GM21515 (cell line): ENCODE results near the gene GTPBP6.

Source experiments
- ATAC-seq: cut with Tn5 transposase; IDR thresholded peaks from one replicate; pipeline ENCODE4 v1.9.1; 2021; ENCODE audit not compliant: unreplicated experiment

Gene GTPBP6, protein sequence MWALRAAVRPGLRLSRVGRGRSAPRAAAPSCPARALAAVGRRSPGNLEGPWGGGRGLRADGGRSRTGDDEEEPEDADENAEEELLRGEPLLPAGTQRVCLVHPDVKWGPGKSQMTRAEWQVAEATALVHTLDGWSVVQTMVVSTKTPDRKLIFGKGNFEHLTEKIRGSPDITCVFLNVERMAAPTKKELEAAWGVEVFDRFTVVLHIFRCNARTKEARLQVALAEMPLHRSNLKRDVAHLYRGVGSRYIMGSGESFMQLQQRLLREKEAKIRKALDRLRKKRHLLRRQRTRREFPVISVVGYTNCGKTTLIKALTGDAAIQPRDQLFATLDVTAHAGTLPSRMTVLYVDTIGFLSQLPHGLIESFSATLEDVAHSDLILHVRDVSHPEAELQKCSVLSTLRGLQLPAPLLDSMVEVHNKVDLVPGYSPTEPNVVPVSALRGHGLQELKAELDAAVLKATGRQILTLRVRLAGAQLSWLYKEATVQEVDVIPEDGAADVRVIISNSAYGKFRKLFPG

DNA sequence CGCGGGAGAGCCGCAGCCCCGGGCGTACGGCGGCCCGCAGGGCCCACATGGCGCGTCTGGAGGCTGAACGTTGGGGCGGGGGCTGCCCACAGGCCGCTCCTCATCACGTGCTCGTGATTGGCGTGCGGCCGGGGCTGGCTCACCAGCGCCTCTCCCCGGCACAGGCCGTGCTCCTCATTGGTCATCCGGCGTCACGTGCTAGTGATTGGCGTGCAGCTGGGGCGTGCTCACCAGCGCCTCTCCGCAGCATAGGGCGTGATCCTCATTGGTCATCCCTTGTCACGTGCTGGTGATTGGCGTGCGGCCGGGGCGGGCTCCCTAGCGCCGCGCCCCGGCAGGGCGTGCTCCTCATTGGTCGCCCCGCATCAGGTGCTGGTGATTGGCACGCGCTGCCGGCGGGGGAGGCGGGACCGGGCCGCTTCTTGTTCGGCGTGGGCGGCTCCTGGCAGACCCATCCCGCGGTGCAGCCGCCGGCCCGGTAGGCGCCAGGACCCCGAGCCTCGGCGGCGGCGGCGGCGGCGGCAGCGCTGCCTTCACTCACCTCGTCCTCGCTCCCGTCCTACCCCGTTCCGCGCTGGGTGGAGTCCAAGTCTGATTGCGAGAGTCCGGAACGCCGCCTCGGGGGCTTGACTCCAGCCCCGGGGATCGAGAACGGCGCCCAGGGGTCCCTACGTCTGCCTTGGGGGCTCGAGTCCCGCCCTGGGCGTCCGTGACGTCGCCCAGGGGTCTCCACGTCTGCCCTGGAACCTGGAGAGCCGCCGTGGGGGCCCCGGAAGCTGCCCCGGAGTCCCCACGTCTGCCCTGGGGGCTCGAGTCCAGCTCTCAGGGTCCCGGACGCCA lies at the start of gene GTPBP6:
Gene GTPBP6, minus strand, starts transcription at position 58 of the 840 bp plus-strand sequence. Its CDS starts 9 bp downstream, at position 49.
- peak; percentile 81 for ATAC-seq

DNA sequence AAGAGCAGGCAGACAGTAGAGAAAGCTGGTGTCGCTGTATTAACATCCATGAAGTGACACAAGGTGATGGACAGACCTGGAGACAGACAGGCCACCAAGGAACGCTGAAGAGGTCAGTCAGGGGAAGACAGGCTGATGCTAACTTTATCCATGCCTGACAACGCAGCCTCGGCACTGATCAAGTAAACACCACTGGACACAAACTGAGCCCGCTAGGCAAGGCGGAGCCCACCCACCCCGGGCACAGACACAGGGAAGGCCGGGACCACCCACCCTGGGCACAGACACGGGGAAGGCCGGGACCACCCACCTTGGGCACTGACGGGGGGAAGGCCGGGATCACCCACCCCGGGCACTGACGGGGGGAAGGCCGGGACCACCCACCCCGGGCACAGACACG lies 49.3 kb upstream of the GTPBP6 start:
- ATAC-seq: no peak

DNA sequence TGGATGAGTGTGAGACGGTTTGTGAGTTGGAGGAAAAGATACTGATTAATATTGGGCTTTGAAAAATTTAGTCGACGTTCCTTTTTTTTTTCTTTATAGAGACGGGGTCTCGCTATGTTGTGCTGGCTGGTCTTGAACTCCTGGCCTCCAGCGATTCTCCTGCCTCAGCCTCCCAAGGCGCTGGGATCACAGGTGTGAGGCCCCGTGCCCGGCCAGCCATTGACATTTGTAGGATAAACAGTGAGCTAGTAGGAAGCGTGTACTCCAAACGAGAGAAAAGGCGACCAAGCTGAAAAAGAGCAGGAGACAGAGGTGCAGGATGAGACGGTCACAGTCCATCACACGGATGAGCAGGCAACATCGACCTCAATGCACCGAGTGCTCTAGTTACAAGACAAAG lies 48.8 kb upstream of the GTPBP6 start:
- ATAC-seq: no peak

DNA sequence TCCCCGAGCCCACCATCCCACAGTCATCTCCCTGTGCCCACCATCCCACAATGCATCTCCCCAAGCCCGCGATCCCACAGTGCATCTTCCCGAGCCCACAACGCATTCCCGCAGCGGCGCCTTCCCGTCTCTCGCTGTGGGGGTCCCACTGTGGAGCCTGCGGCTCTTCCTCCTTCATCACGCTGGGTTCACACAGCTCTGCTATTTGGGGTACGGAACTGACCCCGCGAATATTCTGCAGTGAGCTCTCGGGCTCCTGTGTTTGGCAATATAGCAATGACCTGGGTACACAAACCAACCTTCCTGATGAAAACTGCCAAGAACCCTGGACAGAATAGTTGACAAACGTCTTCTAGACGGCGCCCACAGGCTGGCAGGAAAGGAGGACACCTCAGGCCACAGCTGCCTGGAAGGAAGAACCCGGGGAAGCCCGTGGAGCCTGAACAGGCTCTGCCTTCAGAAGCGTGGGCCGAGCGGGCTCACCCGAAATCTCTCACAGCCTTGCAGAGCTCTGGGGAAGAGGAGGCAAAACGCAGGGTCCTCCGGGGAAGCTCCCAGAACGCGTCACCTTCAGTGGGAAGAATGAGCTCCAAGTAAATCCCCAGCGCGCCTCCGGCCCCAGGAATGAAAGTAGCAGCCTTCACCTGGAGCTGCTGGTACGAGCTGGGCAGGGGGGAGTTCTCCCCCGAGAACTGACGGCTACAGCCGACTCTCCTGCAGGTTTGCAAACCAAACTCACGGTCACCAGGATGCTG lies 45.2 kb upstream of the GTPBP6 start:
- ATAC-seq: no peak

DNA sequence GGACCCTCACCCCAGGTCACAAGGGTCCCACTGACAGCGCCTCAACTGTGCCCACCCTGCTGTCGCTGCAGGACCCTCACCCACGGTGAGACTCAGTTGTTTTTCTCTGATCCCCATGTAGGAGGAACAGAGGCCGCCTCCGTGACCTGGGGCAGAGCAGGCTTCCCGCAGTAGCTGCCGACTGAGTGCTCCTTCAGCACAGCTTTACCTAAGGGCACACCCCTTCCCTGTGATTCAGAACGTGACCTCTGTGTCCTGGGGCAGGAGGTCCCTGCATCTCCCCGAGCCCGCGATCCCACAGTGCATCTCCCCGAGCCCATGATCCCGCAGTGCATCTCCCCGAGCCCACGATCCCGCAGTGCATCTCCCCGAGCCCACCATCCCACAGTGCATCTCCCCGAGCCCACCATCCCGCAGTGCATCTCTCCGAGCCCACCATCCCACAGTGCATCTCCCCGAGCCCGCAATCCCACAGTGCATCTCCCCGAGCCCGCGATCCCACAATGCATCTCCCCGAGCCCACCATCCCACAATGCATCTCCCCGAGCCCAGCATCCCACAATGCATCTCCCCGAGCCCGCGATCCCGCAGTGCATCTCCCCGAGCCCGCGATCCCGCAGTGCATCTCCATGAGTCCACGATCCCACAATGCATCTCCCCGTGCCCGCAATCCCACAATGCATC lies 44.5 kb upstream of the GTPBP6 start:
- ATAC-seq: no peak

DNA sequence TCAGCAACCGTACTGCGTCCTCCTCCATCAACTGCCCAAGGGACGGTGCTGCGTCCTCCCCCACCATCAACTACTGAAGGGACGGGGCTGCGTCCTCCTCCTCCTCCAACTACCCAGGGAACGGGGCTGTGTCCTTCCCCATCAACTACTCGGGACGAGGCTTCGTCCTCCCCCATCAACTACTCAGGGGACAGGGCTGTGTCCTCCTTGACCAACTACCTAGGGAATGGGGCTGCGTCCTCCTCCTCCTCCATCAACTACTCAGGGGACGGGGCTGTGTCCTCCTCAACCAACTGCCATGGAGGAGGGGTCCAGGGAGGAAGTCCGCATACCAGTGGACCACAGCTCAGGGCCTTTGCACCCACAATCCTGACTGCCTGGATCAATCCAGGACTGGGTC lies 43.8 kb upstream of the GTPBP6 start:
- ATAC-seq: no peak

DNA sequence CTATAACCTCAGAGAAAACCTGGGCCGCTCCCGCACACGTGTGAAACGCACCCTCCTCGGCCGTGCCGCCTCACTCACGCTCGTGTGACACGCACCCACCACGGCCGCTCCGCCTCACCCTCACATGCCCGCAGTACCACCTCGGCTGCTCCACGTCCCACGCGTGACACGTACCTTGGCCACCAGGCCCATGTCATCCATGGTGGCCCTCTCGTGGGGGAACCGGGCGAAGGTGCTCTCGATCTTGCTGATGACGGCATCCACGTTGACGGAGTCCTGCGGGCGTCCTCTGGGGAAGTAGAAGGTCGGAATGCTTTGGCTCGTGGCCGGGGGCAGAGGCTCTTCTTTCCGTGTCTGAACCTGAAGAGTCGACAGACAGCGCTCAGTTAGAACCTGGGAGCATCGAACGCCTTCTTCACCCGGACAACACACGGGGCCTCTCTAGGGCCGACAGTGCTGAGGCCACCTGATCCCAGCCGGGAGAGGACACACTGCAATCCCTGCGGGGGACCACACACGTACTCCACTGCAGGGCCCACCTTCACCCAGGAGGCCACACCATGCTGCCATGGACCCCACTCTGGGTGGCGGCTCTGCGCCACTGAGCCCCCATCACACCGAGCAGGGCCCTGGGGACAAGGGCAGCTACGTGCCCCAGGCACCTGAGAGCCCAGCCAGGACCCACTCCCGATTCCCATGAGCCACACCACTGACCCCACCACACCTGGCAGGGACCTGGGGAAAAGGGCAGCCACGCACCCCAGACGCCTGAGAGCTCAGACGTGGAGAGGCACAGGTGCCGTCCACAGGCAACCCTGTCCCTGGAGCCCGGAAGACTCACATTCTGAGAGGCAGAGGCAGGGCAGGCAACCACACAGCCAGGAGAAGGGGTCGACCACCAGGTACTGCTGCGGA lies 42.9 kb upstream of the GTPBP6 start:
- ATAC-seq: no peak

DNA sequence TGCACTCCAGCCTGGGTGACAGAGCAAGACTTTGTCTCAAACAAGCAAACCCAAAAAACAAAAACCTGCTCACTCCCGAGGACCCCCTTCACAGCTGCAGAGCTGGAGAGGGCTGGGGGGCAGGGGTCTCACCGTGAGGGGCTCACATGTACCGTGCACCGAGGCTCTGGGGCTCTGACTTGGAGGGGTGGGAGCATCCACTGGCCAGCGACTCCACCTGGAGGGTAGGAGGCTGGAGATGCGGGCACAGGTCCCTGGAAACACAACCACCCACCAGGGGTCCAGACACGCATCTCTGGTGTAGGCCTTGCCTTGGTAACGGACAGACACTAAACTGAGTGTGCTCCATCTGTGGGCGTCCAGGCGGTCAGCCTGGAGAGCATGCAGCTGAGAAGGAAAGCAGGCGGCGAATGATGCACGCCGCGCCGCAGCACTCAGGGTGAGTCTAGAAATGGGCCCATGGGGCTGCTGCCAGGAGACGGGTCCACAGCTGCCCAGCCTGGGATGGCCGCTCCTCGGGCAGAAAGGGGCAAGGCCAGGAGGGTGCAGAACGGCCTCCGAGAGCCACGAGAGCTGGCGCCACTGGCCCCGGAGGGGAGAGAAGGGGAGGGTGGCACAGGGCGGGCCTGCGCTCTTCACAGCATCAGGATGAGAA lies 42.0 kb upstream of the GTPBP6 start:
- no peak for ATAC-seq

DNA sequence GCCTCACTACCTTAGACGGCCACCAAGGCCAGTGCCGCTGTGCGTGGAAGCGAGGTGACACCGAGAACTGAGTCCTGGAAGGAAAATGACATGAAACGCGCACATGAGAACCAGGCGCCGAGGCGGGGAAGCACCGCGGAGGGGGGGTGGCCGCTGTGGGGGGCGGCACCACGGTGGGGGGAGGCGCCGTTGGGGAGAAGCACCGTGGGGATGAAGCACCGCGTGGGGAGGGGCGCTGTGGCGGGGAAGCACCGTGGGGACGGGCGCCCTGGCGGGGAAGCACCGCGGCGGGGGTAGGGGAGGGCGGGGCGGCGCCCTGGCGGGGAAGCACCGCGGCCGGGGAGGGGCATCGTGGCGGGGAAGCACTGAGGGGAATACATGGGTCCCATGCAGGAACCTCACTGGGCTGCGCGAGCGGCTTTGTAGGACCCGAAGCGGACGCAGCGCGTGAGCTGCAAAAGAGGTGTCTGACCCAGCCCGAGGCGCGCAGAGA lies 40.1 kb upstream of the GTPBP6 start:
- ATAC-seq: no peak

DNA sequence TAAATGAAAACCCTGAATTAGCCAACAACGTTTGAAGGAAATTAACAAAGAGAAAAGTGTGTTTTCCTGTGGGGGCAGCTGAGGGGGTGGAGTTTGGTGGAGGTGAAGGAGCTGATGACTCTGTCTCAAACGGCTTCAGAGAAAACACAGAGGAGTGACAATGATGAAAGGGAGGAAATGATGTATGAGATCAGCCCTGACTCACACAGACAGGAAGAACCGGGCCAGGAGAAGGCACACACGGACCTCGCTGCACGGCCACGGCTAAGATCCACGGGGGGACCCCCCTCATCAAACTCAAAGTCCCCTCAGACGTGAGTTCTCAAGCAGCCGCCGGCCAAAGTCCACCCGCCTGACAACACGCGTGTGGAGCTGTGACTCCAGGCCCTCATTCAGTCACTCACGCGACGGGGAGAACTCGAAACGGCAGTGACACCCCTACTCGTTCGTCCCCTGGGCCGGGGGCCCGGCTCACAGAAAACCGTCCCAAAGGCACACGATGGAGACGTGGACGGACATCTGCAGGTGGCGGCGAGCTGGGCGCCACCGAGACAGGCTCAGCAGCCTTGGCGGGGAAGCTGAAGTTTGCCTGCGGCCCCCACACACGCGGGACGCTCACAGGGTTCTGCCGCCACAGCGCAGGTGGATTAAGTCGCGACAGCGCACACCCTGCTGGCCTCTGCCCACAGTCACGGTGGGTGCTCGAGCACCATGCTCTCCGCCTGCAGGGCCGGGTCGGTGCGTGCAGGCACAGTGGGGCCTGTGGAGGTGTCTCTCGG lies 39.3 kb upstream of the GTPBP6 start:
- ATAC-seq: no peak

DNA sequence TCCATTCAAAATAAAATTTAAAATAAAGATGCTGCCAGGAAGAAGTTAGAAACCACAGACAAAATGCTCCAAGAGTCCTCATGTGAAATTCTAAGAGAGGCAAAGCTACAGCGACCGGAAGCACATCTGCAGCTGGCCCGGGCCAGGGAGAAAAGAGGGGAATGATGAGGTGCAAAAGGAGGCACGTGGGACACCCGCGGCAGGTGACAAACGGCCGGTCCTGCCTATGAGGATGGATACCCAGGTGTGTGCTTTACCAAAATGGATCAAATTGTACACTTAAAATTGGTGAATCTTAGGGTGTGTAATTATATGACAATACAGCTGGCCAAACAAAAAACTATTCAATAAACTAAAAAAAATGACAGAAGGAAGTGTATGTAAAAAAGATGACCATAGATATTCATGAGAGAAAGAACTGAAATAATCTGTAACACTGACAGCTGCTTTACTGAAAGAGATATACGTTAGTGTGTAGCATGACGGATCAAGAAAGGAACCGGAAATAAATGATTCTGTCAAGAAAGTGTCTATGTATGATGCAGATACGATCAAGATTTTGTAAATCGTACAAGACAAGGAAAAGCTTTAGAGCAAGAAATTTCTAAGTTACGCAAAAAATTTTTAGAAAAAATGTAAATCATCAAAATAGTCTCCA lies 38.6 kb upstream of the GTPBP6 start:
- no peak for ATAC-seq

DNA sequence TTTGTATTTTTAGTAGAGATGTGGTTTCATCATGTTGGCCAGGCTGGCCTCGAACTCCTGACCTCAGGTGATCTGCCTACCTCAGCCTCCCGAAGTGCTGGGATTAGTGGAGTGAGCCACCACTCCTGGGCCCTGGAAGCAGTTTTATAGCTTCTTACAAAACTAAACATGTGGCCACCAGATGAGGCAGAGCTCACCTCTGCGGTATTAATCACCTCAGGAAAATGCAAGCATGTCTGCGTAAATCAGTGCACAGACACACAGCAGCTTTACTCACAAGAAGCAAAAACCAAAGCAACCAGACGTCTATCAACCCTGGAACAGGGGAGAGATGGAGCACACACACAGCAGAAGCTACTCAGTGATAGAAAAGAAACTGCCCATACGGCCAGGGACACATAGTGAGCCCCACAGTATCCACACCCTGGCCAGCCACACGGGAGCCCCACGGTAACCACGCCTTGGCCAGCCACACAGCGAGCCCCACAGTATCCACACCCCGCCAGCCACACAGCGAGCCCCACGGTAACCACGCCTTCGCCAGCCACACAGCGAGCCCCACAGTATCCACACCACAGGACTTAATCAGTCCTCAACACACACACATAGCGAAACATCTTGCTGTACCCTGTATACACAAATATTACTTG lies 37.9 kb upstream of the GTPBP6 start:
- no peak for ATAC-seq

DNA sequence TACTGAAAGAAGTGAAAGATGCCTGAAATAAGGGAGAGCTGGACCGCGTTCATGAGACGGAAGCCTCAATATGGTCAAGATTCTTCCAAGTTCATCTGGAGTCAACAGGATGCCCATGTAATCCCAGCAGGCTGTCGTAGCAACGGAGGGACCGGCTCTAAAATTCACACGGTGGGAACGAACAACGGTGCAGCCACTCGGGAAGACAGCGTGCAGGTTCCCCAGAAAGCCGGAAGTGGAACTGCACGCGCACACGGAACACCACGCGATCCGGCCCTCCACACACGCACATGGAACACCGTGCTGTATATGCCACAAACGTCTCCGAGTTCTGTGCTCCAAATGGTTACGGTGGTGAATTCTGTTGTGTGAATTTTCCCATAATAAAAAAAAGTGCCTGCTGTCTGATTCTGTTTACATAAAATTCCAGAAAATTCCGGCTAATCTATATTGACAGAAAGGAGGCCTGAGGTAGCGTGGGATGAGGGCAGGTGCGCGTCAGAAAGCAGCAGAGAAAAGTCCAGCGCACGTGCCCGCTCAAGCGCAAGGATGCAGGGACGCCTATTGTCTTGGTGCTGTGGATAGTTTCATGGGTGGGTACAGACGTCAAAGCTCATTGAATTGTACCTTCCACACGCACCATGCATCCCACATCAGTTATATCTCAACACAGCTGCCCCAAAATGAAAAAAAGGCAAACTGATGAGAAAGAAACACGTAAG lies 36.9 kb upstream of the GTPBP6 start:
- ATAC-seq: no peak

DNA sequence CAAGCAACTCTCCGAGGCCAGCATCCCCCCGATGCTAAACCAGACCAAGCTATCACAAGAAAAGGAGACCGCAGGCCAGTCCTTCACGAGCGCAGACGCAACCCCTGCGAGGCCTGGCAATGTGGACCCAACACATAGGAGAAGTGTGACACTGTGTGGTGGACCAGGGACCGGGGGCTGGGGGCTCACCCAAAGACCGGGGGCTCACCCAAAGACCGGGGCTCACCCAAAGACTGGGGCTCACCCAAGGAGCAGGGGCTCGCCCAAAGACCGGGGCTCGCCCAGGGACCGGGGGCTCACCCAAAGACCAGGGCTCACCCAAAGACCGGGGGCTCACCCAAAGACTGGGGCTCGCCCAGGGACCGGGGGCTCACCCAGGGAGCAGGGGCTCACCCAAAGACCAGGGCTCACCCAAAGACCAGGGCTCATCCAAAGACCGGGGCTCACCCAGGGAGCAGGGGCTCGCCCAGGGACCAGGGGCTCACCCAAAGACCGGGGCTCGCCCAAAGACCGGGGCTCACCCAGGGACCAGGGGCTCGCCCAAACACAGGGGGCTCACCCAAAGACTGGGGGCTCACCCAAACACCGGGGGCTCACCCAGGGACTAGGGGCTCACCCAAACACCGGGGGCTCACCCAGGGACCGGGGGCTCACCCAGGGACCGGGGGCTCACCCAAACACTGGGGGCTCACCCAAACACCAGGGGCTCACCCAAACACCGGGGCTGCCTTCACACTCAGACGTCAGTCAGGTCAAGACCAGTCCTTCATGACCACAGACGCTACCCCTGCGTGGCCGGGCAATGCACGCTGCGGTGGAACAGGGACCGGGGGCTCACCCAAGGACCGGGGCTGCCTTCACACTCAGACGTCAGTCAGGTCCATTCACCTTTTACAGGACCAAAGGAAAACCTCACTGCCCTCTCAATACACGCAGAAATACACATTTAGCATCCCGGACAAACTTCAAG lies 35.3 kb upstream of the GTPBP6 start:
- ATAC-seq: no peak

DNA sequence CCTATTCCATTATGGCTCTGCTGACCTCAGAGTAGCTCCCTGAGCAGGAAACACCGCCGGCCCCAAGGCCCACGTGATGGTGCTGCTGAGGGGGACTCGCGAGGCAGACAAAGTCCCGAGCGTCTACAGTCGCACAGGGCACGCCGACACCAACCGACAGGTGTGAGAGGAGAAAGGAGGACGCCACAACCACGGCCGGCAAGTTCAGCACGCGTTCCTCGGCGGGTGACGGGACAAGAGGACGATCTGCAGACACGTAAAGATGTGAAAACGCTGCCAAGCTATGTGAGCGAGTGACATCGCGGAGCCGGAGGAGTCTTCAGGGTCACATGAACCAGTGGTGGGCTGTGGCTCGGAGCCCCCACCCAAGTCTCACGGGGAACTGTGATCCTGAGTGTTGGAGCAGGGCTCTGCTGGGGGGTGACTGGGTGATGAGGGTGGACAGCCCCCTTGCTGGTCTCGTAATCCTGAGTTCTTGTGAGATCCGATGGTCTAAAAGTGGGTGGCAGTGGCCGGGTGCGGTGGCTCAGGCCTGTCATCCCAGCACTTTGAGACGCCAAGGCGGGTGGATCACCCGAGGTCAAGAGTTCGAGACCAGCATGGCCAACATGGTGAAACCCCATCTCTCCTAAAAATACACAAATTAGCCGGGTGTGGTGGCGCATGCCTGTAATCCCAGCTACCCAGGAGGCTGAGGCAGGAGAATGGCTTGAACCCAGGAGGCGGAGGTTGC lies 34.2 kb upstream of the GTPBP6 start:
- ATAC-seq: no peak
